CD14-positive monocyte (primary cell): ENCODE results near the gene NEK4. TPM values are rescaled to one million over a fixed set of nuclear protein-coding genes. Genes with fewer than 3 reads are reported as not detected.

Experiments used
- DNase-seq, 3 donors: peaks; one replicate each; pipeline ENCODE4 v3.0.0-alpha.2; 2011 to 2022
- H2AFZ ChIP-seq: 2 replicates; pipeline ENCODE4 v1.6.0; 2012; ENCODE audit warnings: mild to moderate bottlenecking, low read depth, low read length, inconsistent platforms; ENCODE audit not compliant: insufficient read depth, poor library complexity, severe bottlenecking
- H3K27ac ChIP-seq, 2 donors: 1 replicate in 1 of 2; 2 replicates in 1 of 2; pipeline ENCODE4 v1.5.1; 2012 to 2013; ENCODE audit warnings: low read length in 2 of 2, control low read depth in 1 of 2, inconsistent platforms in 1 of 2, low read depth in 1 of 2, mild to moderate bottlenecking in 1 of 2
- H3K27me3 ChIP-seq, 2 donors: one replicate each; pipeline versions ENCODE4 v1.6.0 to v1.6.1; 2011 to 2013; ENCODE audit warnings: low read length in 2 of 2; ENCODE audit not compliant: control insufficient read depth in 2 of 2, insufficient read depth in 2 of 2
- H3K36me3 ChIP-seq, 2 donors: replicated peaks in 1 of 2; 1 replicate in 1 of 2; 2 replicates in 1 of 2; pipeline versions ENCODE4 v1.5.1 to v1.6.1; 2012 to 2013; ENCODE audit warnings: low read length in 2 of 2, control low read depth in 1 of 2, inconsistent platforms in 1 of 2, mild to moderate bottlenecking in 1 of 2; ENCODE audit not compliant: insufficient read depth in 2 of 2, control insufficient read depth in 1 of 2
- H3K4me1 ChIP-seq, 2 donors: 1 replicate in 1 of 2; 2 replicates in 1 of 2; pipeline versions ENCODE4 v1.5.1 to v1.6.1; 2012 to 2013; ENCODE audit warnings: low read length in 2 of 2, control low read depth in 1 of 2, inconsistent platforms in 1 of 2, mild to moderate bottlenecking in 1 of 2, moderate library complexity in 1 of 2; ENCODE audit not compliant: insufficient read depth in 2 of 2, control insufficient read depth in 1 of 2
- H3K4me2 ChIP-seq: replicated peaks from 2 replicates; pipeline ENCODE3; 2012; ENCODE audit warnings: low read length, moderate library complexity, mild to moderate bottlenecking; ENCODE audit not compliant: poor library complexity, severe bottlenecking; ENCODE audit errors: extremely low read depth
- H3K4me3 ChIP-seq, 3 experiments: fragments of 200-600 bp in 1 of 3; sonication (generic) in 1 of 3; replicated peaks in 1 of 3; 1 replicate in 2 of 3; 2 replicates in 1 of 3; pipeline ENCODE4 v1.5.1; 2011 to 2013; ENCODE audit warnings: low read length in 3 of 3, mild to moderate bottlenecking in 3 of 3, control low read depth in 2 of 3, low read depth in 2 of 3, inconsistent platforms in 1 of 3, moderate library complexity in 1 of 3
- H3K79me2 ChIP-seq: 2 replicates; pipeline ENCODE4 v1.6.0; 2012; ENCODE audit warnings: mild to moderate bottlenecking, control low read depth, inconsistent platforms, low read length, moderate library complexity; ENCODE audit not compliant: insufficient read depth
- H3K9ac ChIP-seq: 2 replicates; pipeline ENCODE4 v1.6.0; 2017; ENCODE audit warnings: low read length, mild to moderate bottlenecking; ENCODE audit not compliant: insufficient read depth, poor library complexity, severe bottlenecking
- H3K9me3 ChIP-seq, 2 donors: replicated peaks in 1 of 2; 1 replicate in 1 of 2; 2 replicates in 1 of 2; pipeline versions ENCODE4 v1.5.1 to v1.6.1; 2012 to 2013; ENCODE audit warnings: low read length in 2 of 2, control low read depth in 1 of 2; ENCODE audit not compliant: control insufficient read depth in 1 of 2, insufficient read depth in 1 of 2
- H4K20me1 ChIP-seq: 2 replicates; pipeline ENCODE4 v1.6.0; 2012; ENCODE audit warnings: mild to moderate bottlenecking, low read length, control low read depth, moderate library complexity; ENCODE audit not compliant: insufficient read depth
- H3K27ac Mint-ChIP-seq, 7 donors: one replicate each; pipeline ENCODE4 v1.8.0; 2020; ENCODE audit warnings: mild to moderate bottlenecking in 7 of 7, mixed read lengths in 7 of 7, moderate library complexity in 6 of 7, inconsistent platforms in 2 of 7
- H3K27me3 Mint-ChIP-seq, 3 donors: one replicate each; pipeline ENCODE4 v1.8.0; 2021 to 2022; ENCODE audit warnings: low read depth in 3 of 3, mild to moderate bottlenecking in 3 of 3, mixed read lengths in 3 of 3, moderate library complexity in 3 of 3, inconsistent platforms in 1 of 3
- H3K36me3 Mint-ChIP-seq, 2 donors: one replicate each; pipeline ENCODE4 v1.8.0; 2020; ENCODE audit warnings: mixed read lengths in 2 of 2, inconsistent platforms in 1 of 2, mild to moderate bottlenecking in 1 of 2
- H3K4me1 Mint-ChIP-seq: one replicate; pipeline ENCODE4 v1.8.0; 2020; ENCODE audit warnings: mild to moderate bottlenecking, mixed read lengths
- H3K4me3 Mint-ChIP-seq, 2 donors: one replicate each; pipeline ENCODE4 v1.8.0; 2020; ENCODE audit warnings: mild to moderate bottlenecking in 2 of 2, mixed read lengths in 2 of 2, moderate library complexity in 1 of 2
- H3K9me3 Mint-ChIP-seq, 7 donors: one replicate each; pipeline ENCODE4 v1.8.0; 2020 to 2022; ENCODE audit warnings: mixed read lengths in 7 of 7, mild to moderate bottlenecking in 6 of 7, moderate library complexity in 6 of 7, inconsistent platforms in 2 of 7
- CTCF ChIP-seq: fragments of 200-600 bp; IDR thresholded peaks from one replicate; pipeline ENCODE4 v1.8.0; 2022; ENCODE audit warnings: antibody characterized with exemption, mild to moderate bottlenecking
- whole genome bisulfite sequencing: methylation state at CpG from one replicate; pipeline ENCODE4 v1.1.5; 2013; ENCODE audit warnings: missing lambda C conversion rate; ENCODE audit not compliant: insufficient coverage; 5-methylcytosine and 5-hydroxymethylcytosine counted together
- intact Hi-C, 2 donors: fragments of 100-400 bp; cut with micrococcal nuclease; formaldehyde crosslinking; loops; one replicate each; pipeline versions ENCODE4 v1.15.0 to v1.15.1; 2023
- polyA plus RNA-seq, 3 donors: library from polyadenylated mRNA; depleted of rRNA in 1 of 3; unstranded in 2 of 3; stranded (reverse) in 1 of 3; fragments of 300-500 nt in 2 of 3; fragments of >200 nt in 1 of 3; fragmentation: Illumina TruSeq in 2 of 3; gene quantifications; 1 replicate in 2 of 3; 2 replicates in 1 of 3; pipeline ENCODE4 v1.2.3, GENCODE V29; 2012 to 2021

NEK4 gene
- polyA plus RNA-seq, 3 donors = 13.7 to 17.5 (median 17.4) TPM

- H3K27ac ChIP-seq = peak overlapping the region; percentile 65 to 71
- Mint-ChIP-seq H3K27me3 (no peaks in the 10 kb centered on the region), H3K4me1 (peaks cover 14% of the 10 kb centered on the region), H3K27ac (peak overlapping the region; percentile 81 to 94 (median 88)), H3K36me3 (peaks cover 68 to 92% of the 10 kb centered on the region in 2 donors), H3K9me3 (no peaks in the 10 kb centered on the region), H3K4me3 (peak overlapping the region in 1 of 2 donors; percentile 7)
- H2AFZ ChIP-seq = no peak overlapping the region
- H3K36me3 ChIP-seq = peaks cover 56 to 86% of the 10 kb centered on the region in 2 donors
- H3K4me2 ChIP-seq = peak overlapping the region; percentile 19
- intact Hi-C loops = no loop called here
- peak overlapping the region in 1 of 3 experiments; percentile 3 for H3K4me3 ChIP-seq
- no peaks in the 10 kb centered on the region for H3K9me3 ChIP-seq
- no peak overlapping the region for H3K9ac ChIP-seq
- peaks cover 12 to 17% of the 10 kb centered on the region in 2 donors for H3K4me1 ChIP-seq
- WGBS = no CpG with 5 or more reads among the region's 3 CpGs
- peak; percentile 27 to 52 (median 47) for DNase-seq
- H3K79me2 ChIP-seq = no peaks in the 10 kb centered on the region
- TF ChIP-seq CTCF = no peak
- no peaks in the 10 kb centered on the region for H4K20me1 ChIP-seq
- H3K27me3 ChIP-seq = no peaks in the 10 kb centered on the region
Measured at GRCh38 chr3:52752045-52752660, 18.6 kb downstream of the NEK4 start.

- Histone ChIP-seq H3K36me3 (peaks cover 78 to 92% of the 10 kb centered on the region in 2 donors), H2AFZ (no peak overlapping the region), H3K27ac (no peak overlapping the region), H3K4me2 (no peak overlapping the region), H3K9me3 (no peaks in the 10 kb centered on the region), H3K4me1 (no peaks in the 10 kb centered on the region), H3K27me3 (no peaks in the 10 kb centered on the region), H3K79me2 (no peaks in the 10 kb centered on the region), H4K20me1 (no peaks in the 10 kb centered on the region), H3K9ac (no peak overlapping the region), H3K4me3 (no peak overlapping the region)
- peak overlapping the region in 3 of 7 donors; percentile 57 to 64 (median 58) for H3K27ac Mint-ChIP-seq
- H3K4me1 Mint-ChIP-seq = no peaks in the 10 kb centered on the region
- H3K27me3 Mint-ChIP-seq = peaks cover 0 to 1% (median 0%) of the 10 kb centered on the region in 3 donors
- intact Hi-C loops = loop anchor here (2.0 to 10.0 kb wide), 4 partner anchors 55 to 331 kb away; no protein-coding TSS in a partner anchor
- 75% methylated on average over 1 of the region's 2 CpGs for WGBS
- DNase-seq = no peak
- TF ChIP-seq CTCF = no peak
- H3K9me3 Mint-ChIP-seq = no peaks in the 10 kb centered on the region
- no peak overlapping the region for H3K4me3 Mint-ChIP-seq
- H3K36me3 Mint-ChIP-seq = peaks cover 77 to 91% of the 10 kb centered on the region in 2 donors
Measured at GRCh38 chr3:52743721-52744120, 27.0 kb downstream of the NEK4 start.
